ENCODE data around the gene NPFF.
"Not testable (repeated sequence)": the region's sequence is repeated elsewhere in the genome, so short reads cannot be mapped to it uniquely, and the experiment has no call there.

NPFF gene

GRCh38 chr12:53493610-53494391 is 13.5 kb downstream of the NPFF start:
- DNase-seq: peak; percentile 58

- DNase-seq: peak; percentile 92
These were observed 14.3 kb downstream of the NPFF start for GRCh38 chr12:53492830-53493609.

GRCh38 chr12:53492188-53492587 is 15.1 kb downstream of the NPFF start:
- DNase-seq: no peak

GRCh38 chr12:53489242-53489864 is 17.9 kb downstream of the NPFF start:
- DNase-seq: no peak

GRCh38 chr12:53486736-53487487 is 20.4 kb downstream of the NPFF start:
- no peak for DNase-seq

- DNase-seq: no peak
These were observed 21.1 kb downstream of the NPFF start for GRCh38 chr12:53485955-53486735.

GRCh38 chr12:53484686-53485575 is 22.4 kb downstream of the NPFF start:
- no peak for DNase-seq

GRCh38 chr12:53483979-53484377 is 23.3 kb downstream of the NPFF start:
- no peak for DNase-seq

GRCh38 chr12:53483225-53483978 is 23.9 kb downstream of the NPFF start:
- DNase-seq: peak; percentile 75

GRCh38 chr12:53482626-53483168 is 24.6 kb downstream of the NPFF start:
- peak; percentile 73 for DNase-seq

- DNase-seq: peak; percentile 56
These were observed 25.2 kb downstream of the NPFF start for GRCh38 chr12:53481939-53482586.

- not testable (repeated sequence) for DNase-seq
These were observed 25.8 kb downstream of the NPFF start for GRCh38 chr12:53481458-53481857.

GRCh38 chr12:53480491-53481442 is 26.5 kb downstream of the NPFF start:
- peak; percentile 56 for DNase-seq

- DNase-seq: no peak
These were observed 28.0 kb downstream of the NPFF start for GRCh38 chr12:53479331-53479730.

- DNase-seq: no peak
These were observed 28.4 kb downstream of the NPFF start for GRCh38 chr12:53478865-53479264.

- DNase-seq: no peak
These were observed 30.5 kb downstream of the NPFF start for GRCh38 chr12:53476769-53477209.

- no peak for DNase-seq
These were observed 32.5 kb downstream of the NPFF start for GRCh38 chr12:53474819-53475218.

- no peak for DNase-seq
These were observed 33.2 kb downstream of the NPFF start for GRCh38 chr12:53474077-53474476.
